Uterus (tissue), 4 donors: ENCODE measurements around the gene RTP2. TPM values are rescaled to one million over a fixed set of nuclear protein-coding genes. Genes with fewer than 3 reads are reported as not detected.

ENCODE experiments used
- DNase-seq, 2 donors: peaks; one replicate each; pipeline ENCODE4 v3.0.0-alpha.2; 2019 to 2020
- H3K27ac ChIP-seq, 2 donors: fragments of 200-600 bp; sonication (generic); 1 replicate in 1 of 2; 2 replicates in 1 of 2; pipeline ENCODE4 v1.5.1; 2016 to 2018
- H3K27me3 ChIP-seq, 2 donors: fragments of 200-600 bp; sonication (generic); one replicate each; pipeline ENCODE4 v1.5.1; 2018 to 2019; ENCODE audit warnings: control low read depth in 1 of 2
- H3K36me3 ChIP-seq, 2 donors: fragments of 200-600 bp; sonication (generic); one replicate each; pipeline ENCODE4 v1.5.1; 2019; ENCODE audit warnings: control low read depth in 1 of 2
- H3K4me1 ChIP-seq, 2 donors: fragments of 200-600 bp; sonication (generic); one replicate each; pipeline ENCODE4 v1.5.1; 2018 to 2019; ENCODE audit warnings: control low read depth in 1 of 2
- H3K4me3 ChIP-seq, 2 donors: fragments of 200-600 bp; sonication (generic); 1 replicate in 1 of 2; 2 replicates in 1 of 2; pipeline ENCODE4 v1.5.1; 2018 to 2019; ENCODE audit warnings: mild to moderate bottlenecking in 1 of 2
- H3K9me3 ChIP-seq, 2 donors: fragments of 200-600 bp; sonication (generic); one replicate each; pipeline ENCODE4 v1.5.1; 2019; ENCODE audit warnings: control low read depth in 1 of 2
- CTCF ChIP-seq, 4 experiments: fragments of 200-600 bp in 2 of 4; fragments of 450-650 bp in 2 of 4; sonication (generic) in 2 of 4; IDR thresholded peaks; one replicate each; pipeline ENCODE4 v1.5.1; 2016 to 2019; ENCODE audit warnings: antibody characterized with exemption in 4 of 4, mild to moderate bottlenecking in 2 of 4, moderate library complexity in 1 of 4
- POLR2A ChIP-seq, 2 donors: fragments of 450-650 bp; IDR thresholded peaks; one replicate each; pipeline ENCODE4 v1.6.1; 2016; ENCODE audit warnings: antibody characterized with exemption in 2 of 2, mild to moderate bottlenecking in 1 of 2, moderate library complexity in 1 of 2
- intact Hi-C: fragments of 100-400 bp; cut with DNase I; formaldehyde crosslinking; loops from one replicate; pipeline ENCODE4 v1.15.1; 2023; ENCODE audit warnings: low total_unique reads
- total RNA-seq, 4 donors: library from RNA; depleted of rRNA in 3 of 4; stranded (reverse); fragments of >200 nt in 3 of 4; gene quantifications; one replicate each; pipeline versions ENCODE4 v1.1.0 to v1.2.4, GENCODE V29; 2014 to 2023
- donor health status: DM: yes; HTN: yes; CAD: no.

RTP2 gene
- total RNA-seq, 4 donors from 2014 or later: not detected

- no peaks in the 10 kb centered on the region for H3K27me3 ChIP-seq
- no peaks in the 10 kb centered on the region for H3K9me3 ChIP-seq
- intact Hi-C loops: loop anchor here (5.0 to 10.0 kb wide), 5 partner anchors 310 to 1403 kb away; partner anchors contain the start of gene LPP
- no peaks in the 10 kb centered on the region for H3K36me3 ChIP-seq
- DNase-seq: peak; percentile 56 to 70
- peaks cover 4 to 8% of the 10 kb centered on the region in 2 donors for H3K4me1 ChIP-seq
- peak overlapping the region; percentile 98 to 100 for H3K27ac ChIP-seq
- TF ChIP-seq CTCF (IDR thresholded peaks at IDR 0.05): no peak
- no peak for TF ChIP-seq POLR2A (IDR thresholded peaks at IDR 0.05)
- H3K4me3 ChIP-seq: peak overlapping the region; percentile 63 to 86
These were observed 42.1 kb upstream of the RTP2 start for GRCh38 chr3:187744169-187745151.

GRCh38 chr3:187743195-187744141, 41.1 kb upstream of the RTP2 start:
- peak; percentile 61 to 76 for DNase-seq
- Histone ChIP-seq H3K9me3 (no peaks in the 10 kb centered on the region), H3K4me1 (peaks cover 4 to 8% of the 10 kb centered on the region in 2 donors), H3K27me3 (no peaks in the 10 kb centered on the region), H3K36me3 (no peaks in the 10 kb centered on the region), H3K4me3 (peak overlapping the region; percentile 63 to 86), H3K27ac (peak overlapping the region; percentile 98 to 100)
- intact Hi-C loops: loop anchor here (5.0 to 10.0 kb wide), 5 partner anchors 311 to 1404 kb away; partner anchors contain the start of gene LPP
- peak in 1 of 2 donors; percentile 36 for TF ChIP-seq POLR2A (IDR thresholded peaks at IDR 0.05)
- no peak for TF ChIP-seq CTCF (IDR thresholded peaks at IDR 0.05)

GRCh38 chr3:187742351-187743171, 40.2 kb upstream of the RTP2 start:
- TF ChIP-seq POLR2A (IDR thresholded peaks at IDR 0.05): peak in 1 of 2 donors; percentile 33
- no peak for TF ChIP-seq CTCF (IDR thresholded peaks at IDR 0.05)
- intact Hi-C loops: loop anchor here (5.0 to 10.0 kb wide), 5 partner anchors 312 to 1405 kb away; partner anchors contain the start of gene LPP
- H3K4me3 ChIP-seq: peak overlapping the region; percentile 63 to 86
- no peaks in the 10 kb centered on the region for H3K36me3 ChIP-seq
- DNase-seq: peak; percentile 72 to 81
- H3K4me1 ChIP-seq: peaks cover 2 to 4% of the 10 kb centered on the region in 2 donors
- H3K9me3 ChIP-seq: no peaks in the 10 kb centered on the region
- H3K27me3 ChIP-seq: no peaks in the 10 kb centered on the region
- H3K27ac ChIP-seq: peak overlapping the region; percentile 98 to 100
